Neural crest cell (in vitro differentiated cells): ENCODE data around the gene FLACC1. TPM values are rescaled to one million over a fixed set of nuclear protein-coding genes. Genes with fewer than 3 reads are reported as not detected.

Experiments used
- DNase-seq: peaks from one replicate; pipeline ENCODE4 v3.0.0; 2021; ENCODE audit warnings: low read depth, mixed read lengths, low spot score
- H3K27ac Mint-ChIP-seq: one replicate; pipeline ENCODE4 v1.8.0; 2021; ENCODE audit warnings: mild to moderate bottlenecking, mixed read lengths; ENCODE audit not compliant: unreplicated experiment
- H3K27me3 Mint-ChIP-seq: 2 replicates; pipeline ENCODE4 v1.8.0; 2021; ENCODE audit warnings: low read depth, mild to moderate bottlenecking, mixed read lengths
- H3K36me3 Mint-ChIP-seq: 2 replicates; pipeline ENCODE4 v1.8.0; 2021; ENCODE audit warnings: low read depth, mild to moderate bottlenecking, mixed read lengths
- H3K4me1 Mint-ChIP-seq: 2 replicates; pipeline ENCODE4 v1.8.0; 2021; ENCODE audit warnings: mixed read lengths
- H3K4me3 Mint-ChIP-seq: one replicate; pipeline ENCODE4 v1.8.0; 2021; ENCODE audit warnings: mild to moderate bottlenecking, mixed read lengths
- H3K9me3 Mint-ChIP-seq: 2 replicates; pipeline ENCODE4 v1.8.0; 2021; ENCODE audit warnings: mixed read lengths
- CTCF ChIP-seq: fragments of 200-600 bp; sonication (generic); conservative IDR thresholded peaks from 2 replicates; pipeline ENCODE4 v1.5.0; 2021; ENCODE audit warnings: antibody characterized with exemption, mild to moderate bottlenecking
- total RNA-seq: library from RNA; stranded (reverse); gene quantifications from 2 replicates; pipeline ENCODE4 v1.2.1, GENCODE V29; 2021

FLACC1 gene
- total RNA-seq, 1 donor from 2014 or later, result 1.0 TPM

- Mint-ChIP-seq H3K27me3 (no peaks in the 10 kb centered on the region), H3K9me3 (peaks cover 17% of the 10 kb centered on the region), H3K4me3 (no peak overlapping the region), H3K27ac (no peak overlapping the region), H3K36me3 (peaks cover 4% of the 10 kb centered on the region), H3K4me1 (no peaks in the 10 kb centered on the region)
- DNase-seq, result no peak
- TF ChIP-seq CTCF, result no peak
These were observed 27.7 kb downstream of the FLACC1 start for GRCh38 chr2:201329409-201329808.

DNA sequence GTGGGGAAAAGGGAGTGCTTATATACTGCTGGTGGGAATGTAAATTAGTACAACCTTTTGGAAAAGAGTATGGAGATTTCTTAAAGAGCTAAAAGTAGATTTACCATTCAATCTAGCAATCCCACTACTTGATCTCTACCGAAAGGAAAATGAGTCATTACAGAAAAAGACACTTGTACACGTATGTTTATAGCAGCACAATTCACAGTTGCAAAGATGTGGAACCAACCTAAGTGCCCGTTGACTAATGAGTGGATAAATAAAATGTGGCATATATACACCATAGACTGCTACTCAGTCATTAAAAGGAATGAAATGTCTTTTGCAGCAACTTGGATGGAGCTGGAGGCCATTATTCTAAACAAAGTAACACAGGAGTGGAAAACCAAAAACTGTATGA lies 29.5 kb downstream of the FLACC1 start:
- no peak overlapping the region for H3K4me3 Mint-ChIP-seq
- no peaks in the 10 kb centered on the region for H3K4me1 Mint-ChIP-seq
- H3K27ac Mint-ChIP-seq, result no peak overlapping the region
- peaks cover 22% of the 10 kb centered on the region for H3K9me3 Mint-ChIP-seq
- H3K27me3 Mint-ChIP-seq, result no peaks in the 10 kb centered on the region
- no peak for DNase-seq
- TF ChIP-seq CTCF, result no peak
- peaks cover 15% of the 10 kb centered on the region for H3K36me3 Mint-ChIP-seq

DNA sequence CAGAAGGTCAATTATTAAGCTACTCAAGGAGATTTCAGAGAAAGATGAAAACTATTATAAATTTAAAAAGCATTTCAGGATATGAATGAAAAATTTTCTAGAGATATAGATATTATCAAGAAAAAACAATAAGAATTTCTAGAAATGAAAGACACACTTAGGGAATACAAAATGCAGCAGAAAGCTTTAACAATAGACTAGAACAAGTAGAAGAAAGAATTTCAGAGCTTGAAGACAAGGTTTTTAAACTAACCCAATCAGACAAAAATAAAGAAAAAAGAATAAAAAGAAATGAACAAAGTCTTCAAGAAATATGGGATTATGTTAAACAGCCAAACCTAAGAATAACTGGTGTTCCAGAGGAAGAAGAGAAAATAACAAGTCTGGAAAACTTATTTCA lies 34.4 kb downstream of the FLACC1 start:
- H3K9me3 Mint-ChIP-seq, result peaks cover 24% of the 10 kb centered on the region
- peaks cover 24% of the 10 kb centered on the region for H3K36me3 Mint-ChIP-seq
- no peak for DNase-seq
- no peaks in the 10 kb centered on the region for H3K27me3 Mint-ChIP-seq
- H3K4me3 Mint-ChIP-seq, result no peak overlapping the region
- no peak for TF ChIP-seq CTCF
- no peak overlapping the region for H3K27ac Mint-ChIP-seq
- H3K4me1 Mint-ChIP-seq, result no peaks in the 10 kb centered on the region

DNA sequence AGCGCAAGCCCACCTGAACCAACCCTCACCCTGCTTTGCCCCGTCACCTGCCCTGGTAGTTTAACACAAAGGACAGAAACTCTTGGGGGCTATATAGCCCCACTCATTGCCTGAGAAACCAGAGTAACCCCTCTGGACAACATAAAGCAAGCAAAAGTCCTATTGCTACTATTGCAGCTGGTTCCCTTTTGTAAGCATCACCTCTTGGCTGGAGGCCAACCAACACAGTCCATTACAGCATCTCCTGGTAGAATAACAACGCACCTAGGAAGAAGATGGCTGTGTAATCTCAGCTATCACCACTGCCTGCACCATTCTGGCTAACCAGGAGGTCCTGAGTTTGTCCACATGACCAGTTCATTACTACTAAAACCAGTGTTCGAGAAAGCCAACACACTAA lies 36.4 kb downstream of the FLACC1 start:
- no peak for DNase-seq
- Mint-ChIP-seq H3K27ac (no peak overlapping the region), H3K36me3 (peaks cover 23% of the 10 kb centered on the region), H3K4me1 (no peaks in the 10 kb centered on the region), H3K9me3 (peaks cover 18% of the 10 kb centered on the region), H3K4me3 (no peak overlapping the region), H3K27me3 (no peaks in the 10 kb centered on the region)
- TF ChIP-seq CTCF, result no peak

- no peak for TF ChIP-seq CTCF
- Mint-ChIP-seq H3K36me3 (peaks cover 22% of the 10 kb centered on the region), H3K27me3 (no peaks in the 10 kb centered on the region), H3K27ac (no peak overlapping the region), H3K9me3 (peaks cover 18% of the 10 kb centered on the region), H3K4me1 (no peaks in the 10 kb centered on the region), H3K4me3 (no peak overlapping the region)
- no peak for DNase-seq
These were observed 36.9 kb downstream of the FLACC1 start for GRCh38 chr2:201320257-201320656.

- Mint-ChIP-seq H3K4me3 (no peak overlapping the region), H3K36me3 (peaks cover 22% of the 10 kb centered on the region), H3K9me3 (peaks cover 18% of the 10 kb centered on the region), H3K4me1 (no peaks in the 10 kb centered on the region), H3K27me3 (no peaks in the 10 kb centered on the region), H3K27ac (no peak overlapping the region)
- no peak for TF ChIP-seq CTCF
- DNase-seq, result no peak
These were observed 37.6 kb downstream of the FLACC1 start for GRCh38 chr2:201319511-201319910.
